Measurements from ENCODE around the gene MTA3. TPM values are rescaled to one million over a fixed set of nuclear protein-coding genes. Genes with fewer than 3 reads are reported as not detected.
A peak's percentile ranks its signal among the peaks of the same experiment; 100 is the strongest.

The MTA3 gene
- total and polyA plus RNA-seq, 9 donors = 31.9 to 87.5 (median 61.0) TPM

DNA sequence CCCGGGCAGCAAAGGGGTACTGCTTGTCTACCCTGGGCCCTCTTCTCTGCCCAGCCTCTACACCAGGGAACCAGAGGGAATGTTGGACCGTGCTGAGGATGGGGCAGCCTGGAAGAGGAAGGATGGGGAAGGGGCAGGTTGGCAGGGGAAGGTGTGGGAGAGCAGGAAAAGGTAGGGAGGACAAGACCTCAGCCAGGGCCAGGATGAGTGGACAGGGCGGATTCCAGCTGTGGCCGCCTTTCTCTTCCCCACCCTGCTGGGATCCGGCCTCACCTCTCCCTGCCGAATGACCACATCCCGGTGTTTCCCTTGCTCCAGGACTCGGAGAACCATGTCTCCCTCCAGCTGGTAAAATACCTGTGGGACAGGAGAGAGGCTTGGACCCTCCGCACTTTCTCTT, 215.1 kb downstream of the MTA3 start:
- intact Hi-C loops (cut with DNase I) = no loop called here
- H3K27me3 ChIP-seq = no peaks in the 10 kb centered on the region
- H3K27ac ChIP-seq = no peak overlapping the region
- no peaks in the 10 kb centered on the region for H3K4me1 ChIP-seq (ENCODE audit: insufficient read depth)
- no peaks in the 10 kb centered on the region for H3K36me3 ChIP-seq
- H3K4me3 ChIP-seq = no peak overlapping the region
- DNase-seq = peak in 1 of 5 donors; percentile 13
- TF ChIP-seq EP300 (IDR thresholded peaks at IDR 0.05) (no peak), POLR2A (IDR thresholded peaks at IDR 0.05) (no peak)
- TF ChIP-seq, protein P1, sequence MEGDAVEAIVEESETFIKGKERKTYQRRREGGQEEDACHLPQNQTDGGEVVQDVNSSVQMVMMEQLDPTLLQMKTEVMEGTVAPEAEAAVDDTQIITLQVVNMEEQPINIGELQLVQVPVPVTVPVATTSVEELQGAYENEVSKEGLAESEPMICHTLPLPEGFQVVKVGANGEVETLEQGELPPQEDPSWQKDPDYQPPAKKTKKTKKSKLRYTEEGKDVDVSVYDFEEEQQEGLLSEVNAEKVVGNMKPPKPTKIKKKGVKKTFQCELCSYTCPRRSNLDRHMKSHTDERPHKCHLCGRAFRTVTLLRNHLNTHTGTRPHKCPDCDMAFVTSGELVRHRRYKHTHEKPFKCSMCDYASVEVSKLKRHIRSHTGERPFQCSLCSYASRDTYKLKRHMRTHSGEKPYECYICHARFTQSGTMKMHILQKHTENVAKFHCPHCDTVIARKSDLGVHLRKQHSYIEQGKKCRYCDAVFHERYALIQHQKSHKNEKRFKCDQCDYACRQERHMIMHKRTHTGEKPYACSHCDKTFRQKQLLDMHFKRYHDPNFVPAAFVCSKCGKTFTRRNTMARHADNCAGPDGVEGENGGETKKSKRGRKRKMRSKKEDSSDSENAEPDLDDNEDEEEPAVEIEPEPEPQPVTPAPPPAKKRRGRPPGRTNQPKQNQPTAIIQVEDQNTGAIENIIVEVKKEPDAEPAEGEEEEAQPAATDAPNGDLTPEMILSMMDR (IDR thresholded peaks at IDR 0.05) = no peak
- WGBS, 3 donors = 84 to 92% (median 84%) methylated on average over 9 of the region's 9 CpGs
- H3K9me3 ChIP-seq = no peaks in the 10 kb centered on the region

DNA sequence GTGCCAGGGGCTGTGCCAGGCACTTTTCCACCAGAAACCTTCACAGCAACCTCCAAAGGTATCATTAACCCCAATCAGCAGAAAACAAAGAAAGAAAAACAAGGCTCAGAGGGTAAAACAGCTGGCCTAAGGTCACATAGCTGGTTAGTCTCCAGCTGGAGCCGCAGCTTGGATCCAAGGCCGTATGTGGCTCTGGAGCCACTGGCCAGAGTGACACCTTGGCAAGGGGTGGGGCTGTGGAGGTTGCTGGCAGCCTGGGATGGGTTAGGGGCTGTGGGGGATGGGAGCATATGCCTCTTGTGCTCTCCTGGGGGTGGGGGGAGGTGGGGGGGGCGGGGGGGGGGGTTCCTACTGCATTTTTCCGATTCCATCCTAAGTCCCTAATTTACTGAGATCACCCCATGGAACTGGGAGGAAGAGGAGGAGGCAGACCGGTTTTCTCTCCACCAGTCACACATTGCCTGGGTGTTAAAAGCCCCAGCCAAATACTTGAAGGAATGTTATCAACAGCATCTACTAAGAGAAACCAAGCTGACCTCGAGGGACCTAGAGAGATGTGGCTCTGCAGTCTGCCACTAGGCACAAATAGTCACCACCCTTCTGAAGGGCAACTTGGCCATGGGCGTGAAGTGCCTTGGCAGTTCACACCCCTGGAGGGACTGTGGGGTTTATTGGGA, 215.9 kb downstream of the MTA3 start:
- no peaks in the 10 kb centered on the region for H3K36me3 ChIP-seq
- TF ChIP-seq EP300 (IDR thresholded peaks at IDR 0.05) = no peak
- no peak for TF ChIP-seq POLR2A (IDR thresholded peaks at IDR 0.05)
- TF ChIP-seq, protein P1 (IDR thresholded peaks at IDR 0.05) = no peak
- WGBS, 3 donors = 66 to 77% (median 67%) methylated on average over 6 to 7 of the region's 7 CpGs
- no peaks in the 10 kb centered on the region for H3K9me3 ChIP-seq
- no peaks in the 10 kb centered on the region for H3K27me3 ChIP-seq
- intact Hi-C loops (cut with DNase I) = no loop called here
- DNase-seq = peak in 1 of 5 donors; percentile 9
- H3K4me1 ChIP-seq (ENCODE audit: insufficient read depth) = no peaks in the 10 kb centered on the region
- no peak overlapping the region for H3K4me3 ChIP-seq
- no peak overlapping the region for H3K27ac ChIP-seq

DNA sequence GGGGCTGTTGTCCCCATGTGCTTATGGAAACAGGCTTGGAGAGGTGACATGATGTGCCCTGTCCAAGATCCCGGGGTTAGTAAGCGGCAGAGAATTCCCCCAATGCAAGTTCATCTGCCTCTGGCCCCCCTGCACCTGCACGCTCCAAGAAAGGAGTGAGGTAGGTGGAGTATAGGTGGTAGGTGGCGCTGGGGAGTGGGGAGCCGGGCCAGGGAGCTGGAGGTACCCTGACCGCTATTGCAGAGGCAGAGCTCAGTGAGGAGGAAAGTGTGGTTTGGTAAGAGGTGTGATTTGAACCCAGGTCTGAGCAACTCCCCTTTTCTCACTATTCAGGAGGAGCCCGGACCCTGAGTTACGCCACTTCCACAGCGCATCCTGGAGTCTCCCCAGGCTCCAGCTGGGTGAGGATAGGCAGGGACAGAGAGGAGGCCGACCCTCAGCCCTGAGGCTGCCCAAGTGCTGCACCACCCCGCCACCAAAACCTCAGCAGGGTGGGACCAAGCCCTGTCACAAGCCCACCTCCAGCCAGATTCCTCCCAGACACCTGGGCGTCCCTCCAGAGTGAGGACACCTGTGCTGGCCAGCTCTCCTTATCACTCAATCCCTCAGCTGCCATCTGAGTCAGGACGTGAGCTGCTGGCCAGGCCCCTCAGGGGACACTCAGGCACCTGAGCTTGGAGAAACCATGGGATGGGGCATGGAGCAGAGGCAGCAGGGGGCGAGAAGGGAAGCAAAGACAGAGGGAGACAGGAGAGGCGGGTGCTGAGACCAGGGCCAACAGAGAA, 218.3 kb downstream of the MTA3 start:
- peak in 1 of 5 donors; percentile 11 for DNase-seq

DNA sequence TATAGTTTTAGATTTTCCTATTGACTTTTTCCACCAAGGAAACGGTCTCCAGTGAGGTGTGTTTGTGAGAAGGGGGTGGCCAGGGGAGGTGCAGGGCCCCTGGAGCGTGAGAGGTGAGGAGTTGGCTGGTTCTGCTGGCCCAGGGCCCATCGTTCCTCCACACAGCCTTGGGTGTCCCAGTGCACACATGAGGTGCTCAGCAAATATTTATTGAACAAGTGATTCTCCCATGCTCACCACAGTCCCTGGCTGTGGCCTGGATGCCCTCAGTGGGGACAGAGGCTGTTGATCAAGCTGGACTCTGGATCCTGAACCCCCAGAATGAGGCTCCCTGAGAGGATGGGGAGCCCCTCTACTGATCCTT, 219.0 kb downstream of the MTA3 start:
- no peak overlapping the region for H3K27ac ChIP-seq
- H3K4me3 ChIP-seq = no peak overlapping the region
- DNase-seq = peak in 1 of 5 donors; percentile 15
- no peaks in the 10 kb centered on the region for H3K36me3 ChIP-seq
- WGBS, 3 donors = 90 to 94% (median 92%) methylated on average over 3 of the region's 3 CpGs
- intact Hi-C loops (cut with DNase I) = no loop called here
- H3K27me3 ChIP-seq = no peaks in the 10 kb centered on the region
- no peak for TF ChIP-seq EP300 (IDR thresholded peaks at IDR 0.05)
- no peak for TF ChIP-seq POLR2A (IDR thresholded peaks at IDR 0.05)
- TF ChIP-seq, protein P1 (IDR thresholded peaks at IDR 0.05) = no peak
- H3K9me3 ChIP-seq = no peaks in the 10 kb centered on the region
- H3K4me1 ChIP-seq (ENCODE audit: insufficient read depth) = peaks cover 5% of the 10 kb centered on the region

More for the DNA sequence above, 218.3 kb downstream of the MTA3 start:
- Histone ChIP-seq H3K36me3 (no peaks in the 10 kb centered on the region), H3K9me3 (no peaks in the 10 kb centered on the region), H3K4me1 (ENCODE audit: insufficient read depth) (peaks cover 3% of the 10 kb centered on the region), H3K4me3 (no peak overlapping the region), H3K27ac (no peak overlapping the region), H3K27me3 (no peaks in the 10 kb centered on the region)
- no peak for TF ChIP-seq EP300 (IDR thresholded peaks at IDR 0.05)
- TF ChIP-seq, protein P1 (IDR thresholded peaks at IDR 0.05) = no peak
- TF ChIP-seq POLR2A (IDR thresholded peaks at IDR 0.05) = no peak
- intact Hi-C loops (cut with DNase I) = no loop called here
- WGBS, 3 donors = 87 to 91% (median 90%) methylated on average over 15 of the region's 15 CpGs
